HepG2 (cell line): ENCODE results near the gene TPI1. TPM values are rescaled to one million over a fixed set of nuclear protein-coding genes. Genes with fewer than 3 reads are reported as not detected.

Experiments
- ATAC-seq: fragments of 200-7000 bp; cut with Tn5 transposase; 3 replicates; pipeline ENCODE4 v1.9.1; 2020; ENCODE audit warnings: mild to moderate bottlenecking, moderate library complexity
- BruUV-seq: library from RNA; stranded (reverse); fragments of 400-500 nt; replicated peaks from 2 replicates; lab custom pipeline; 2021; lab: Mats Ljungman, UMichigan
- CTCF ChIA-PET: fragments of 300-600 bp; formaldehyde crosslinking; extraction: SDS; loops from one replicate; lab custom pipeline; 2021; ENCODE audit warnings: low total read pairs, inconsistent platforms, low intra/inter-chr PET ratio; lab: Yijun Ruan, JAX
- POLR2A ChIA-PET: fragments of 350-600 bp; sonication (Branson Sonifier 250); formaldehyde crosslinking; loops from one replicate; lab custom pipeline; 2020; ENCODE audit warnings: antibody characterized with exemption, inconsistent platforms; lab: Yijun Ruan, JAX
- DNase-seq: peaks from one replicate; pipeline ENCODE4 v3.0.0-alpha.2; 2015; ENCODE audit warnings: low spot score
- FAIRE-seq: peaks from 3 replicates; lab custom pipeline; 2011; peaks lifted over from hg19 to GRCh38; lab: Jason Lieb, UNC
- H2AFZ ChIP-seq: one replicate; pipeline ENCODE4 v1.6.1; 2011; ENCODE audit warnings: low read length, inconsistent platforms
- H3K27ac ChIP-seq: fragments of 300-600 bp; 3 replicates; pipeline ENCODE4 v1.8.0; 2011; ENCODE audit warnings: mixed run types, mild to moderate bottlenecking, mixed read lengths, low read length, inconsistent platforms; ENCODE audit not compliant: insufficient read depth; ENCODE audit errors: extremely low read length
- H3K27me3 ChIP-seq, 2 experiments: fragments of 200-600 bp in 1 of 2; 2 replicates in 1 of 2; 3 replicates in 1 of 2; pipeline versions ENCODE4 v1.6.0 to v1.8.0; 2011; ENCODE audit warnings: low read length in 2 of 2, mild to moderate bottlenecking in 2 of 2, moderate library complexity in 2 of 2, inconsistent platforms in 1 of 2; ENCODE audit not compliant: insufficient read depth in 2 of 2, control insufficient read depth in 1 of 2
- H3K36me3 ChIP-seq, 2 experiments: fragments of 200-600 bp in 1 of 2; replicated peaks in 1 of 2; 2 replicates in 1 of 2; 3 replicates in 1 of 2; pipeline versions ENCODE4 v1.5.1 to v1.8.0; 2011; ENCODE audit warnings: low read length in 2 of 2, inconsistent platforms in 1 of 2; ENCODE audit not compliant: insufficient read depth in 2 of 2, control insufficient read depth in 1 of 2
- H3K4me1 ChIP-seq: 2 replicates; pipeline ENCODE4 v1.5.1; 2012; ENCODE audit warnings: low read length, inconsistent platforms; ENCODE audit not compliant: insufficient read depth
- H3K4me2 ChIP-seq: 2 replicates; pipeline ENCODE4 v1.6.0; 2011; ENCODE audit warnings: low read depth, low read length, inconsistent platforms
- H3K4me3 ChIP-seq, 3 experiments: fragments of 200-600 bp in 1 of 3; sonication (generic), shearing (Covaris generic) in 1 of 3; replicated peaks in 1 of 3; 2 replicates each; pipeline ENCODE4 v1.5.1; 2011 to 2016; ENCODE audit warnings: low read length in 3 of 3, inconsistent platforms in 2 of 3, low read depth in 2 of 3, mild to moderate bottlenecking in 2 of 3, control low read depth in 1 of 3, mixed read lengths in 1 of 3; ENCODE audit not compliant: insufficient read depth in 1 of 3
- H3K79me2 ChIP-seq: one replicate; pipeline ENCODE4 v1.6.1; 2011; ENCODE audit warnings: low read length, inconsistent platforms; ENCODE audit not compliant: insufficient read depth
- H3K9ac ChIP-seq: 2 replicates; pipeline ENCODE4 v1.6.0; 2011; ENCODE audit warnings: mild to moderate bottlenecking, low read depth, low read length, inconsistent platforms; ENCODE audit not compliant: insufficient read depth
- H3K9me3 ChIP-seq: 2 replicates; pipeline ENCODE4 v1.5.1; 2012; ENCODE audit warnings: mild to moderate bottlenecking, low read length
- H4K20me1 ChIP-seq: 2 replicates; pipeline ENCODE4 v1.6.0; 2011; ENCODE audit warnings: inconsistent platforms, mild to moderate bottlenecking, low read length, moderate library complexity; ENCODE audit not compliant: insufficient read depth
- ATRX ChIP-seq: sonication (generic); formaldehyde crosslinking; IDR thresholded peaks from 2 replicates; pipeline ENCODE4 v1.4.0; 2020; ENCODE audit warnings: missing genetic modification reagents, borderline replicate concordance
- ETV5 ChIP-seq: IDR thresholded peaks from 2 replicates; pipeline ENCODE4 v1.6.1; 2018; ENCODE audit warnings: missing biosample characterization, missing genetic modification reagents, inconsistent platforms, borderline replicate concordance
- HNRNPK ChIP-seq: fragments of 200-400 bp; formaldehyde crosslinking; IDR thresholded peaks from 2 replicates; pipeline ENCODE4 v1.6.1; 2018; ENCODE audit warnings: low read length, low read depth, moderate library complexity, mild to moderate bottlenecking; ENCODE audit not compliant: poor library complexity, severe bottlenecking
- KDM5A ChIP-seq: fragments of 200-600 bp; sonication (generic); IDR thresholded peaks from 2 replicates; pipeline ENCODE4 v1.7.0; 2018; ENCODE audit warnings: antibody characterized with exemption, mild to moderate bottlenecking, low read length, borderline replicate concordance
- MAFF ChIP-seq: IDR thresholded peaks from 2 replicates; pipeline ENCODE4 v1.6.1; 2011; ENCODE audit warnings: low read depth, low read length, improper control_type of control experiment
- PCBP2 ChIP-seq: fragments of 200-400 bp; formaldehyde crosslinking; optimal IDR thresholded peaks from 2 replicates; pipeline ENCODE3; 2018; ENCODE audit warnings: low read length, low read depth; ENCODE audit not compliant: poor library complexity, severe bottlenecking
- PHF21A ChIP-seq: sonication (generic); formaldehyde crosslinking; IDR thresholded peaks from 2 replicates; pipeline ENCODE4 v1.5.0; 2020; ENCODE audit warnings: mild to moderate bottlenecking, missing genetic modification reagents
- SOX5 ChIP-seq: IDR thresholded peaks from 2 replicates; pipeline ENCODE4 v1.6.1; 2016; ENCODE audit warnings: borderline replicate concordance
- SRF ChIP-seq: IDR thresholded peaks from 2 replicates; pipeline ENCODE4 v1.6.1; 2011; ENCODE audit warnings: mild to moderate bottlenecking, low read depth, low read length, moderate library complexity
- ZBTB10 ChIP-seq: sonication (generic); formaldehyde crosslinking; IDR thresholded peaks from 2 replicates; pipeline ENCODE4 v1.4.0; 2020; ENCODE audit warnings: missing genetic modification reagents, borderline replicate concordance
- ZC3H4 ChIP-seq: sonication (generic); formaldehyde crosslinking; IDR thresholded peaks from 2 replicates; pipeline ENCODE4 v1.4.0; 2020; ENCODE audit warnings: missing genetic modification reagents, borderline replicate concordance
- ZNF432 ChIP-seq: sonication (generic); formaldehyde crosslinking; IDR thresholded peaks from 2 replicates; pipeline ENCODE4 v1.5.0; 2020; ENCODE audit warnings: missing genetic modification reagents, mild to moderate bottlenecking, borderline replicate concordance
- ZNF552 ChIP-seq: sonication (generic); formaldehyde crosslinking; IDR thresholded peaks from 2 replicates; pipeline ENCODE4 v1.9.0; 2022; ENCODE audit warnings: missing genetic modification reagents, mild to moderate bottlenecking, borderline replicate concordance
- ZNF710 ChIP-seq: sonication (generic); formaldehyde crosslinking; IDR thresholded peaks from 2 replicates; pipeline ENCODE4 v1.5.0; 2020; ENCODE audit warnings: mild to moderate bottlenecking, missing genetic modification reagents, borderline replicate concordance
- ZNF776 ChIP-seq: sonication (generic); formaldehyde crosslinking; IDR thresholded peaks from 2 replicates; pipeline ENCODE4 v1.4.0; 2020; ENCODE audit warnings: mild to moderate bottlenecking, missing genetic modification reagents
- WGBS: methylation state at CpG from one replicate; pipeline ENCODE4 v1.1.6; 2017; ENCODE audit warnings: low lambda C conversion rate; 5-methylcytosine and 5-hydroxymethylcytosine counted together
- in situ Hi-C: cut with HindIII; loops from 2 replicates; pipeline ENCODE4 v1.10.0; 2017; ENCODE audit warnings: low pct_unique_long_range_greater_than_20kb; ENCODE audit not compliant: extremely low pct_ligation_motif_present
- intact Hi-C: fragments of 100-400 bp; cut with micrococcal nuclease; formaldehyde crosslinking; loops from one replicate; pipeline ENCODE4 v1.10.0; 2022; ENCODE audit not compliant: unreplicated experiment
- polyA plus RNA-seq, 8 experiments: library from polyadenylated mRNA; depleted of rRNA in 3 of 8; stranded (reverse) in 7 of 8; unstranded in 1 of 8; fragments of >200 nt; fragmentation: Illumina TruSeq in 4 of 8; extraction: Trizol in 4 of 8; gene quantifications; 2 replicates each; pipeline versions ENCODE4 v1.2.1 to v1.2.3, GENCODE V29; 2011 to 2016; ENCODE audit warnings: low read depth in 4 of 8, missing spikeins in 1 of 8, mixed read lengths in 1 of 8; ENCODE audit not compliant: insufficient read depth in 1 of 8
- total RNA-seq, 5 experiments: library from RNA; depleted of rRNA; stranded (reverse); fragments of >200 nt; fragmentation: Illumina TruSeq; extraction: Trizol; gene quantifications; 2 replicates each; pipeline ENCODE4 v1.2.3, GENCODE V29; 2016; ENCODE audit warnings: low read depth in 1 of 5
- TF ChIP-seq, protein P1 (sequence below): IDR thresholded peaks from 2 replicates; pipeline ENCODE4 v1.6.1; 2012; ENCODE audit warnings: low read depth, low read length, improper control_type of control experiment

Gene TPI1
- total and polyA plus RNA-seq, 2 of the 13 experiments (the other 11 are each of a cell fraction or from before 2014, with no cell fraction given) = 945 to 2,535 TPM

DNA sequence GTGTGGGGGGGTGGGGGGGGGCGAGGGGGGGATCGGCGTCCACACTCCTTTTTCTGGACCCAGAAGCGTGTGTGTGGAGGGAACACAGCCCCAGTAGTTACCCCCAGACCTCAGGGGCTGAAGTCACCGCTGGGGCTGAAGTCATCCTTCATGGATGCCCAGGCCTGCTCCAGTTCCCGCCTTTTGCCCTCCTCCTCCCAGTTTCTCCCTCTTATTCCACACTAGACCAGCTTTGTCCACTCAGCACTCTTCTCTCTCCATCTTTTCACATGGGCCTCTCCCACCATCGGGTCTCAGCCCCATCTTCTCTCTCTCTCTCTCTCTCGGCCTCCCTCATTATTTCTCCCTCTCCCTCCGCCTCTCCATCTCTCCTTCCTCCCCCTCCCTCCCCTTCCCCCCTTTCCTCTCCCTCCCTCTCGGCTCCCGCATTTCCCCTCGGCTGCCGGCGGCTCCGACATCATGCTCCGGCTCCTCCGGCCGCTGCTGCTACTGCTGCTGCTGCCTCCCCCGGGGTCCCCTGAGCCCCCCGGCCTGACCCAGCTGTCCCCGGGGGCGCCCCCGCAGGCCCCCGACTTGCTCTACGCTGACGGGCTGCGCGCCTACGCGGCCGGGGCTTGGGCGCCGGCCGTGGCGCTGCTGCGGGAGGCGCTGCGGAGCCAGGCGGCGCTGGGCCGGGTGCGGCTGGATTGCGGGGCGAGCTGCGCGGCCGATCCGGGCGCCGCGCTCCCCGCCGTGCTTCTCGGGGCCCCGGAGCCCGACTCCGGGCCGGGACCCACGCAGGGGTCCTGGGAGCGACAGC is 39.1 kb upstream of the TPI1 start, which contains the start of gene P3H3:
P3H3 (plus strand) TSS at position 426 of the 799 bp plus-strand sequence; CDS start at position 460, 34 bp downstream.
- no peak within 1 kb of the TSS for H2AFZ ChIP-seq
- H3K4me2 ChIP-seq = peak within 1 kb of the TSS; percentile 85
- peak within 1 kb of the TSS; percentile 97 for H3K9ac ChIP-seq
- no TSS peak for BruUV-seq
- H3K27me3 ChIP-seq = no peaks in the 10 kb centered on the region
- peak within 1 kb of the TSS; percentile 82 to 100 (median 86) for H3K4me3 ChIP-seq
- ATAC-seq (peak; percentile 13), DNase-seq (peak; percentile 23), FAIRE-seq (no peak)
- in situ Hi-C loops = loop anchor here (5.0 kb wide), 1 partner anchor 76 kb away; the partner anchor contains the start of gene MLF2
- ChIA-PET CTCF (interaction anchor here (0.8 kb wide), 1 partner anchor 92 kb away, joined by 3 read pairs; no protein-coding TSS in a partner anchor), POLR2A (interaction anchor here (1.3 to 4.7 kb wide), 7 partner anchors 24 to 215 kb away, joined by 3 to 20 read pairs (median 8); partner anchors contain the start of genes CDCA3, COPS7A, MLF2 and PTMS)
- intact Hi-C loops = loop anchor here (10.0 kb wide), 1 partner anchor 213 kb away; no protein-coding TSS in a partner anchor
- WGBS = 5% methylated on average over 19 of the region's 60 CpGs
- H3K27ac ChIP-seq = peak within 1 kb of the TSS; percentile 86
- H3K79me2 ChIP-seq = peaks cover 16% of the 10 kb centered on the region
- peaks cover 24% of the 10 kb centered on the region for H3K4me1 ChIP-seq
- no peaks in the 10 kb centered on the region for H4K20me1 ChIP-seq
- H3K9me3 ChIP-seq = no peaks in the 10 kb centered on the region
- H3K36me3 ChIP-seq = peaks cover 9 to 14% of the 10 kb centered on the region in 2 experiments; a peak in 4 of 5 replicates
- TF ChIP-seq MAFF (peak; percentile 30; the same call in 1 of the 2 replicates), SOX5 (CRISPR knock-in tag) (no peak), ZBTB10 (0 out of 2 replicates have a peak, but pooled peaks have one; percentile 12), ZC3H4 (CRISPR knock-in tag) (no peak), ZNF776 (no peak), PCBP2 (peak; percentile 50), KDM5A (peak; percentile 16; the same call in 1 of the 2 replicates), HNRNPK (peak; percentile 56), ATRX (CRISPR knock-in tag) (no peak), SRF (no peak), ZNF710 (CRISPR knock-in tag) (peak; percentile 20; the same call in 1 of the 2 replicates), ZNF552 (no peak), ETV5 (CRISPR knock-in tag) (peak; percentile 8; the same call in 1 of the 2 replicates), PHF21A (CRISPR knock-in tag) (0 out of 2 replicates have a peak, but pooled peaks have one; percentile 2), ZNF432 (CRISPR knock-in tag) (no peak)
- TF ChIP-seq, protein P1, sequence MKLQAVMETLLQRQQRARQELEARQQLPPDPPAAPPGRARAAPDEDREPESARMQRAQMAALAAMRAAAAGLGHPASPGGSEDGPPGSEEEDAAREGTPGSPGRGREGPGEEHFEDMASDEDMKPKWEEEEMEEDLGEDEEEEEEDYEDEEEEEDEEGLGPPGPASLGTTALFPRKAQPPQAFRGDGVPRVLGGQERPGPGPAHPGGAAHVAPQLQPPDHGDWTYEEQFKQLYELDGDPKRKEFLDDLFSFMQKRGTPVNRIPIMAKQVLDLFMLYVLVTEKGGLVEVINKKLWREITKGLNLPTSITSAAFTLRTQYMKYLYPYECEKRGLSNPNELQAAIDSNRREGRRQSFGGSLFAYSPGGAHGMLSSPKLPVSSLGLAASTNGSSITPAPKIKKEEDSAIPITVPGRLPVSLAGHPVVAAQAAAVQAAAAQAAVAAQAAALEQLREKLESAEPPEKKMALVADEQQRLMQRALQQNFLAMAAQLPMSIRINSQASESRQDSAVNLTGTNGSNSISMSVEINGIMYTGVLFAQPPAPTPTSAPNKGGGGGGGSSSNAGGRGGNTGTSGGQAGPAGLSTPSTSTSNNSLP = no peak
